ENCODE data around the gene TYW5. TPM values are rescaled to one million over a fixed set of nuclear protein-coding genes. Genes with fewer than 3 reads are reported as not detected.

TYW5 gene
- total and polyA plus RNA-seq, 2 of the 13 experiments (the other 11 are each of a cell fraction or from before 2014, with no cell fraction given): 8.3 to 14.6 TPM

DNA sequence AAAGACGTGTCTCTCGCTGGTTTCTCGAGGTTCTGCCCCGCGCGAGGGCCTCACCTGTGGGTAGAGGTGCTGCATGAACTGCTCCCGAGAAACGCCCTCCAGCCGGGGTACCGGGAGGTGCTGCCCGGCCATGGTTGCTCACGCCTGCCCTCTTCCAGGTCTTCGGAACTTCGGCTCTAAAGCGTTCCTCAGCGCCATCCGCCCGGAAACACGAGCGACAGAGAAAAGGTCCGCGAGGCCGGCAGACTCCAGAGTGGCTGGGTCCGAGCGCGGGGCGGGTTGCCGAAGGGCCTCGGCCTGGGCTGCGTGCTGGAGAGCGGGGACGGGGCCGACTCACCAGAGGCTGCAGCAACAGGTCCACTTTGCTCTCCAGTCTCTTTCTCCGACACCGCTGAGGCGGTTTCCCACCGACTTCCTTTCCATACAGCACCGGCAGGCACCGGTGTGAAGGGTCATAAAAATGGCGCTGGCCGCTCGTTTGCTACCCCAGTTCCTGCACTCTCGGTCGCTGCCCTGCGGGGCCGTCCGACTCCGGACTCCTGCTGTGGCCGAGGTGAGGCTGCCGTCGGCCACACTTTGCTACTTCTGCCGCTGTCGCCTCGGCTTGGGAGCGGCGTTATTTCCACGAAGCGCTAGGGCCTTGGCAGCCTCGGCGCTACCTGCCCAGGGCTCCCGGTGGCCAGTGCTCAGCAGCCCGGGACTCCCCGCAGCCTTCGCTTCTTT, at the start of gene TYW5, which contains the start of gene MAIP1 (continued):
- TF ChIP-seq, protein P1, sequence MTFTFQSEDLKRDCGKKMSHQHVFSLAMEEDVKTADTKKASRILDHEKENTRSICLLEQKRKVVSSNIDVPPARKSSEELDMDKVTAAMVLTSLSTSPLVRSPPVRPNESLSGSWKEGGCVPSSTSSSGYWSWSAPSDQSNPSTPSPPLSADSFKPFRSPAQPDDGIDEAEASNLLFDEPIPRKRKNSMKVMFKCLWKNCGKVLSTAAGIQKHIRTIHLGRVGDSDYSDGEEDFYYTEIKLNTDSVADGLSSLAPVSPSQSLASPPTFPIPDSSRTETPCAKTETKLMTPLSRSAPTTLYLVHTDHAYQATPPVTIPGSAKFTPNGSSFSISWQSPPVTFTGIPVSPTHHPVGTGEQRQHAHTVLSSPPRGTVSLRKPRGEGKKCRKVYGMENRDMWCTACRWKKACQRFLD (CRISPR knock-in tag; IDR thresholded peaks at IDR 0.05; ENCODE audit: borderline replicate concordance): peak; percentile 87
- TF ChIP-seq ZNF709 (CRISPR knock-in tag; IDR thresholded peaks at IDR 0.05) (peak; percentile 98), ESRRA (CRISPR knock-in tag; IDR thresholded peaks at IDR 0.05; ENCODE audit: low read depth) (peak; percentile 52; the same call in 1 of the 2 replicates), NKX3-1 (CRISPR knock-in tag; IDR thresholded peaks at IDR 0.05) (peak; percentile 77; the same call in 1 of the 2 replicates), ZNF354B (CRISPR knock-in tag; IDR thresholded peaks at IDR 0.05) (0 out of 2 replicates have a peak, but pooled peaks have one; percentile 59), ZNF746 (CRISPR knock-in tag; IDR thresholded peaks at IDR 0.05) (peak; percentile 94), KDM2A (CRISPR knock-in tag; IDR thresholded peaks at IDR 0.05; ENCODE audit: borderline replicate concordance, low read depth) (peak; percentile 99), CAMTA2 (CRISPR knock-in tag; IDR thresholded peaks at IDR 0.05; ENCODE audit: borderline replicate concordance) (peak; percentile 87), HOXA7 (CRISPR knock-in tag; IDR thresholded peaks at IDR 0.05) (no peak), PTBP1 (IDR thresholded peaks at IDR 0.05; ENCODE audit: low read depth, low read length, poor library complexity, severe bottlenecking) (peak; percentile 24), ZNF619 (CRISPR knock-in tag; IDR thresholded peaks at IDR 0.05) (peak; percentile 84; the same call in 1 of the 2 replicates), PHB2 (IDR thresholded peaks at IDR 0.05; ENCODE audit: partially characterized antibody) (no peak), REL (CRISPR knock-in tag; conservative IDR thresholded peaks at IDR 0.05) (peak; percentile 81; the same call in 1 of the 2 replicates), PLRG1 (conservative IDR thresholded peaks at IDR 0.05) (no peak), CREM (IDR thresholded peaks at IDR 0.05) (peak; percentile 67), CREM (CRISPR knock-in tag; IDR thresholded peaks at IDR 0.05) (peak; percentile 40; the same call in 1 of the 2 replicates), ZNF83 (CRISPR knock-in tag; IDR thresholded peaks at IDR 0.05; ENCODE audit: borderline replicate concordance) (no peak)
- TF ChIP-seq, protein P2, sequence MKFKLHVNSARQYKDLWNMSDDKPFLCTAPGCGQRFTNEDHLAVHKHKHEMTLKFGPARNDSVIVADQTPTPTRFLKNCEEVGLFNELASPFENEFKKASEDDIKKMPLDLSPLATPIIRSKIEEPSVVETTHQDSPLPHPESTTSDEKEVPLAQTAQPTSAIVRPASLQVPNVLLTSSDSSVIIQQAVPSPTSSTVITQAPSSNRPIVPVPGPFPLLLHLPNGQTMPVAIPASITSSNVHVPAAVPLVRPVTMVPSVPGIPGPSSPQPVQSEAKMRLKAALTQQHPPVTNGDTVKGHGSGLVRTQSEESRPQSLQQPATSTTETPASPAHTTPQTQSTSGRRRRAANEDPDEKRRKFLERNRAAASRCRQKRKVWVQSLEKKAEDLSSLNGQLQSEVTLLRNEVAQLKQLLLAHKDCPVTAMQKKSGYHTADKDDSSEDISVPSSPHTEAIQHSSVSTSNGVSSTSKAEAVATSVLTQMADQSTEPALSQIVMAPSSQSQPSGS (CRISPR knock-in tag; IDR thresholded peaks at IDR 0.05): peak; percentile 68
- TF ChIP-seq, protein P3, sequence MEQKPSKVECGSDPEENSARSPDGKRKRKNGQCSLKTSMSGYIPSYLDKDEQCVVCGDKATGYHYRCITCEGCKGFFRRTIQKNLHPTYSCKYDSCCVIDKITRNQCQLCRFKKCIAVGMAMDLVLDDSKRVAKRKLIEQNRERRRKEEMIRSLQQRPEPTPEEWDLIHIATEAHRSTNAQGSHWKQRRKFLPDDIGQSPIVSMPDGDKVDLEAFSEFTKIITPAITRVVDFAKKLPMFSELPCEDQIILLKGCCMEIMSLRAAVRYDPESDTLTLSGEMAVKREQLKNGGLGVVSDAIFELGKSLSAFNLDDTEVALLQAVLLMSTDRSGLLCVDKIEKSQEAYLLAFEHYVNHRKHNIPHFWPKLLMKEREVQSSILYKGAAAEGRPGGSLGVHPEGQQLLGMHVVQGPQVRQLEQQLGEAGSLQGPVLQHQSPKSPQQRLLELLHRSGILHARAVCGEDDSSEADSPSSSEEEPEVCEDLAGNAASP (CRISPR knock-in tag; IDR thresholded peaks at IDR 0.05; ENCODE audit: borderline replicate concordance): peak; percentile 77
- TF ChIP-seq, protein P4, sequence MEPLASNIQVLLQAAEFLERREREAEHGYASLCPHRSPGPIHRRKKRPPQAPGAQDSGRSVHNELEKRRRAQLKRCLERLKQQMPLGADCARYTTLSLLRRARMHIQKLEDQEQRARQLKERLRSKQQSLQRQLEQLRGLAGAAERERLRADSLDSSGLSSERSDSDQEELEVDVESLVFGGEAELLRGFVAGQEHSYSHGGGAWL (CRISPR knock-in tag; IDR thresholded peaks at IDR 0.05): peak; percentile 92
- TF ChIP-seq, protein P5, sequence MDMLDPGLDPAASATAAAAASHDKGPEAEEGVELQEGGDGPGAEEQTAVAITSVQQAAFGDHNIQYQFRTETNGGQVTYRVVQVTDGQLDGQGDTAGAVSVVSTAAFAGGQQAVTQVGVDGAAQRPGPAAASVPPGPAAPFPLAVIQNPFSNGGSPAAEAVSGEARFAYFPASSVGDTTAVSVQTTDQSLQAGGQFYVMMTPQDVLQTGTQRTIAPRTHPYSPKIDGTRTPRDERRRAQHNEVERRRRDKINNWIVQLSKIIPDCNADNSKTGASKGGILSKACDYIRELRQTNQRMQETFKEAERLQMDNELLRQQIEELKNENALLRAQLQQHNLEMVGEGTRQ (IDR thresholded peaks at IDR 0.05; ENCODE audit: low read depth, low read length): no peak
- TF ChIP-seq, protein P5 (CRISPR knock-in tag; IDR thresholded peaks at IDR 0.05; ENCODE audit: borderline replicate concordance): 0 out of 2 replicates have a peak, but pooled peaks have one; percentile 17
- TF ChIP-seq, protein P6, sequence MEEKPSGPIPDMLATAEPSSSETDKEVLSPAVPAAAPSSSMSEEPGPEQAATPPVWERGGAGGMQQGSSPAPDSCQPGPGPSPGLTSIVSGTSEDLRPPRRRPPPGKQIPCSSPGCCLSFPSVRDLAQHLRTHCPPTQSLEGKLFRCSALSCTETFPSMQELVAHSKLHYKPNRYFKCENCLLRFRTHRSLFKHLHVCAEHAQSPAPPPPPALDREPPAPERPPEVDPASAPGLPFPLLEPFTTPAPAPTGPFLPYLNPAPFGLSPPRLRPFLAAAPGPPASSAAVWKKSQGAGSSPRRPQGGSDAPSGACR (CRISPR knock-in tag; IDR thresholded peaks at IDR 0.05): peak; percentile 95
